ENCODE data around the gene PCDH9.
"Not testable (repeated sequence)": the region's sequence is repeated elsewhere in the genome, so short reads cannot be mapped to it uniquely, and the experiment has no call there.

The PCDH9 gene

DNA sequence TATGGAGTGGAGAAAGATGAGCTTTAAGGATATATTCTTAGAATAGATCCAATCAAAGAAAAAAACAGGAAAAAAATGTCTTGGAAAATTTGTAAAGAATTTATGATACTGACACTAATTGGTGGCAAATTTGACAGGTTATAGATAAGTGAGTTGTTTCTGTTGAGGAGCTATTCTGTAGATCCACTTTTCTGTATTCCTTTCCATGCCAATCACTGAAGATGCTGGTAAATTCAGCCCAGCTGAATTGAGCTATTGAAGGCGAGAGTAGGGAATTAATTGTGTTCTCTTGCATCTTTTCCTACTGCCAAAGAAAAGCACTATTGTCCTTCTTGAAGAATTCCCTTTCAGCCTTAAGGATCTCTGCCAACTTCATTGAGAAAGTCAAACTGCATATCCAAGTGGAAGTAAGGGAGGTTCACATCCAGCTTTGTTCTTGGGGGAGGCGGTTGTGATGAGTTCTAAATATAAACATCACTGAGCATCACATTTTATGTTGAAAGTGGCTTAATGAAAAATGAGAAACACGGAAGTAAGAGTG, 113.1 kb downstream of the PCDH9 start:
- Histone ChIP-seq H3K27me3 (ENCODE audit: insufficient read depth, insufficient read length) (no peaks in the 10 kb centered on the region), H3K4me3 (ENCODE audit: insufficient read length, low read depth) (no peak overlapping the region), H3K4me1 (ENCODE audit: insufficient read depth, insufficient read length) (no peaks in the 10 kb centered on the region), H3K9ac (ENCODE audit: insufficient read length, low read depth) (no peak overlapping the region), H3K36me3 (ENCODE audit: insufficient read depth, insufficient read length, low read length) (no peaks in the 10 kb centered on the region), H3K9me3 (ENCODE audit: insufficient read depth, low read length) (no peaks in the 10 kb centered on the region)
- no peak for DNase-seq (ENCODE audit: low read depth, low spot score)
- no peak for TF ChIP-seq ZNF274 (IDR thresholded peaks at IDR 0.05; ENCODE audit: low read depth, low read length)
- TF ChIP-seq YY1 (IDR thresholded peaks at IDR 0.05; ENCODE audit: insufficient read depth, insufficient read length), result no peak
- TF ChIP-seq SUZ12 (IDR thresholded peaks at IDR 0.05; ENCODE audit: extremely low read depth, insufficient read depth, insufficient read length), result no peak

DNA sequence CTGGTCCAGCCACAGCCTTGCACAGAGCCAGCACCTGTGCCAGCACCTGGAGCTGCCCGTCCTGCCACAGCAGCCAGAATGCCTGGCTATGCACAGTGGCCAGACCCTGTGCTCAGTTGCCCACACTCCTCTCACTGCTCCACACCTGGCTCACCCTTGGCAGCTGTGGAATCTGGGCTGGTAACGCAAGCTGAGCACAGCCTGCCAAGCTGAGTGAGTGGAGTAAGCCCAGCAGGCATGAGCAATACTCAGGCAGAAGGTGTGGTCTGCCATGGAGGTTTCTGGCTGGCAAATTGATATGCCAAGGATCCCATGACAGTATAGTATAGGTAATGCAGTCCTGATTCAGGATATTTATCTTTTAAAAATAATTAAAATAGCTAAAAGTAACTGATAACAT, 122.2 kb downstream of the PCDH9 start:
- Histone ChIP-seq H3K4me1 (ENCODE audit: insufficient read depth, insufficient read length) (no peaks in the 10 kb centered on the region), H3K9ac (ENCODE audit: insufficient read length, low read depth) (no peak overlapping the region), H3K4me3 (ENCODE audit: insufficient read length, low read depth) (no peak overlapping the region), H3K36me3 (ENCODE audit: insufficient read depth, insufficient read length, low read length) (no peaks in the 10 kb centered on the region), H3K27me3 (ENCODE audit: insufficient read depth, insufficient read length) (no peaks in the 10 kb centered on the region), H3K9me3 (ENCODE audit: insufficient read depth, low read length) (no peaks in the 10 kb centered on the region; the same call in 1 of the 2 replicates)
- DNase-seq (ENCODE audit: low read depth, low spot score), result no peak
- TF ChIP-seq ZNF274 (IDR thresholded peaks at IDR 0.05; ENCODE audit: low read depth, low read length), result no peak
- no peak for TF ChIP-seq SUZ12 (IDR thresholded peaks at IDR 0.05; ENCODE audit: extremely low read depth, insufficient read depth, insufficient read length)
- TF ChIP-seq YY1 (IDR thresholded peaks at IDR 0.05; ENCODE audit: insufficient read depth, insufficient read length), result no peak

- Histone ChIP-seq H3K4me3 (ENCODE audit: insufficient read length, low read depth) (no peak overlapping the region), H3K9ac (ENCODE audit: insufficient read length, low read depth) (no peak overlapping the region), H3K27me3 (ENCODE audit: insufficient read depth, insufficient read length) (no peaks in the 10 kb centered on the region), H3K4me1 (ENCODE audit: insufficient read depth, insufficient read length) (no peaks in the 10 kb centered on the region), H3K36me3 (ENCODE audit: insufficient read depth, insufficient read length, low read length) (no peaks in the 10 kb centered on the region), H3K9me3 (ENCODE audit: insufficient read depth, low read length) (no peaks in the 10 kb centered on the region; the same call in 1 of the 2 replicates)
- no peak for DNase-seq (ENCODE audit: low read depth, low spot score)
- TF ChIP-seq ZNF274 (IDR thresholded peaks at IDR 0.05; ENCODE audit: low read depth, low read length) (no peak), SUZ12 (IDR thresholded peaks at IDR 0.05; ENCODE audit: extremely low read depth, insufficient read depth, insufficient read length) (no peak), YY1 (IDR thresholded peaks at IDR 0.05; ENCODE audit: insufficient read depth, insufficient read length) (no peak)
Measured at GRCh38 chr13:67106502-67107057, 123.6 kb downstream of the PCDH9 start.

GRCh38 chr13:67101730-67102467, 128.2 kb downstream of the PCDH9 start:
- no peak overlapping the region for H3K4me3 ChIP-seq (ENCODE audit: insufficient read length, low read depth)
- no peak for TF ChIP-seq SUZ12 (IDR thresholded peaks at IDR 0.05; ENCODE audit: extremely low read depth, insufficient read depth, insufficient read length)
- TF ChIP-seq ZNF274 (IDR thresholded peaks at IDR 0.05; ENCODE audit: low read depth, low read length), result no peak
- no peak for TF ChIP-seq YY1 (IDR thresholded peaks at IDR 0.05; ENCODE audit: insufficient read depth, insufficient read length)
- H3K27me3 ChIP-seq (ENCODE audit: insufficient read depth, insufficient read length), result no peaks in the 10 kb centered on the region
- DNase-seq (ENCODE audit: low read depth, low spot score), result no peak
- H3K9ac ChIP-seq (ENCODE audit: insufficient read length, low read depth), result no peak overlapping the region
- no peaks in the 10 kb centered on the region for H3K4me1 ChIP-seq (ENCODE audit: insufficient read depth, insufficient read length)
- H3K36me3 ChIP-seq (ENCODE audit: insufficient read depth, insufficient read length, low read length), result no peaks in the 10 kb centered on the region
- H3K9me3 ChIP-seq (ENCODE audit: insufficient read depth, low read length), result no peaks in the 10 kb centered on the region

DNA sequence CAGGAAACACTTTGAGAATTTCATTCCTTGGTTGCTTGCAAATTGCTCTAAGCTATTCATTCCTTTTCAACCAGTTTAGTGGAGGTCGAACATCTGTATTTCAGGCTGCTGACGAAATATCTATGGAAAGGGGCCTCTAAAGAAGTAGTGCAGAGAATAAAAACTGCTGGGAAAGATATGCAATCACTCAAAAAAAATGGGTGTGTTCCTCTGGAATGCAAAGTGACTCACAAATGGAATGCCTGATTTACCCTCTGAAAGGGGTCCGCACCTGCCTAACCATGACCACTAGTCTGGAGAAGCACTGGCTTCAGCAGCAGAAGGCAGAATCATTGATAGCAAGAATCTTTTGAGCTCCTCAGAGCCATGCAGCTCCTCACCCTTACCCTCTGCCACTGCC, 129.4 kb downstream of the PCDH9 start:
- Histone ChIP-seq H3K27me3 (ENCODE audit: insufficient read depth, insufficient read length) (no peaks in the 10 kb centered on the region), H3K4me3 (ENCODE audit: insufficient read length, low read depth) (no peak overlapping the region), H3K36me3 (ENCODE audit: insufficient read depth, insufficient read length, low read length) (no peaks in the 10 kb centered on the region), H3K9ac (ENCODE audit: insufficient read length, low read depth) (no peak overlapping the region), H3K4me1 (ENCODE audit: insufficient read depth, insufficient read length) (no peaks in the 10 kb centered on the region), H3K9me3 (ENCODE audit: insufficient read depth, low read length) (no peaks in the 10 kb centered on the region)
- no peak for DNase-seq (ENCODE audit: low read depth, low spot score)
- TF ChIP-seq SUZ12 (IDR thresholded peaks at IDR 0.05; ENCODE audit: extremely low read depth, insufficient read depth, insufficient read length) (no peak), ZNF274 (IDR thresholded peaks at IDR 0.05; ENCODE audit: low read depth, low read length) (no peak), YY1 (IDR thresholded peaks at IDR 0.05; ENCODE audit: insufficient read depth, insufficient read length) (no peak)

- no peaks in the 10 kb centered on the region for H3K4me1 ChIP-seq (ENCODE audit: insufficient read depth, insufficient read length)
- H3K36me3 ChIP-seq (ENCODE audit: insufficient read depth, insufficient read length, low read length), result no peaks in the 10 kb centered on the region
- H3K9ac ChIP-seq (ENCODE audit: insufficient read length, low read depth), result no peak overlapping the region
- no peaks in the 10 kb centered on the region for H3K9me3 ChIP-seq (ENCODE audit: insufficient read depth, low read length)
- TF ChIP-seq YY1 (IDR thresholded peaks at IDR 0.05; ENCODE audit: insufficient read depth, insufficient read length) (no peak), ZNF274 (IDR thresholded peaks at IDR 0.05; ENCODE audit: low read depth, low read length) (no peak), SUZ12 (IDR thresholded peaks at IDR 0.05; ENCODE audit: extremely low read depth, insufficient read depth, insufficient read length) (no peak)
- H3K4me3 ChIP-seq (ENCODE audit: insufficient read length, low read depth), result no peak overlapping the region
- no peaks in the 10 kb centered on the region for H3K27me3 ChIP-seq (ENCODE audit: insufficient read depth, insufficient read length)
- no peak for DNase-seq (ENCODE audit: low read depth, low spot score)
Measured at GRCh38 chr13:67099494-67099893, 130.6 kb downstream of the PCDH9 start.

GRCh38 chr13:67097892-67098452, 132.2 kb downstream of the PCDH9 start:
- H3K27me3 ChIP-seq (ENCODE audit: insufficient read depth, insufficient read length), result no peaks in the 10 kb centered on the region
- no peak overlapping the region for H3K4me3 ChIP-seq (ENCODE audit: insufficient read length, low read depth)
- no peak for TF ChIP-seq ZNF274 (IDR thresholded peaks at IDR 0.05; ENCODE audit: low read depth, low read length)
- TF ChIP-seq SUZ12 (IDR thresholded peaks at IDR 0.05; ENCODE audit: extremely low read depth, insufficient read depth, insufficient read length), result no peak
- no peak for TF ChIP-seq YY1 (IDR thresholded peaks at IDR 0.05; ENCODE audit: insufficient read depth, insufficient read length)

GRCh38 chr13:67096893-67097292, 133.2 kb downstream of the PCDH9 start:
- not testable (repeated sequence) for H3K9me3 ChIP-seq (ENCODE audit: insufficient read depth, low read length); DNase-seq (ENCODE audit: low read depth, low spot score); H3K4me1 ChIP-seq (ENCODE audit: insufficient read depth, insufficient read length); H3K9ac ChIP-seq (ENCODE audit: insufficient read length, low read depth); H3K4me3 ChIP-seq (ENCODE audit: insufficient read length, low read depth); H3K27me3 ChIP-seq (ENCODE audit: insufficient read depth, insufficient read length); H3K36me3 ChIP-seq (ENCODE audit: insufficient read depth, insufficient read length, low read length)

More at GRCh38 chr13:67097892-67098452, 132.2 kb downstream of the PCDH9 start:
- Histone ChIP-seq H3K9me3 (ENCODE audit: insufficient read depth, low read length) (no peaks in the 10 kb centered on the region), H3K9ac (ENCODE audit: insufficient read length, low read depth) (no peak overlapping the region), H3K4me1 (ENCODE audit: insufficient read depth, insufficient read length) (no peaks in the 10 kb centered on the region), H3K36me3 (ENCODE audit: insufficient read depth, insufficient read length, low read length) (no peaks in the 10 kb centered on the region)
- DNase-seq (ENCODE audit: low read depth, low spot score), result no peak

All from NT2/D1 (cell line).